CD4-positive, alpha-beta T cell treated with Interferon gamma for 1 hour (primary cell): Measurements from ENCODE around the gene KRT3.
A peak's percentile ranks its signal among the peaks of the same experiment; 100 is the strongest.

Experiments
- DNase-seq: peaks from one replicate; pipeline ENCODE4 v3.0.0-alpha.2; 2020

KRT3 gene

GRCh38 chr12:52795694-52796428 is at the start of gene KRT3:
TSS of gene KRT3 (minus strand) at chr12:52796117. CDS start at chr12:52796042, 75 bp downstream.
- DNase-seq: no peak

DNA sequence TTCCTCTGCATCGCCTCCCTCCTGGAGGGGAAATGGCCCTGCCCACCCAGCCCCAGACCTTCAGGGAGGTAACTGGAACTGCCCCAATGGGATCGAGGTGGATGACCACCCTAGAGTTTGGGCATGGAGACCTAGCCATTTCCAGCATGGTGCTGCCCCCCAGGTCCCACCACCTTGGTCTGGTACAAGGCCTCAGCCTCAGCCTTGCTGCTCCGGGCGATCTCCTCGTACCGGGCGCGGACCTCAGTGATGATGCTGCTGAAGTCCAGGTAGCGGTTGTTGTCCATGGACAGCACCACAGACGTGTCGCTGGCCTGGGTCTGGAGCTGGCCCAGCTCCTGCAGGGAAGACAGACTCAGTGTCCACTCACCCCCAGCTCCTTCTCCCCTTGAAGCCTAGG is 48.5 kb upstream of the KRT3 start:
- DNase-seq: no peak

DNA sequence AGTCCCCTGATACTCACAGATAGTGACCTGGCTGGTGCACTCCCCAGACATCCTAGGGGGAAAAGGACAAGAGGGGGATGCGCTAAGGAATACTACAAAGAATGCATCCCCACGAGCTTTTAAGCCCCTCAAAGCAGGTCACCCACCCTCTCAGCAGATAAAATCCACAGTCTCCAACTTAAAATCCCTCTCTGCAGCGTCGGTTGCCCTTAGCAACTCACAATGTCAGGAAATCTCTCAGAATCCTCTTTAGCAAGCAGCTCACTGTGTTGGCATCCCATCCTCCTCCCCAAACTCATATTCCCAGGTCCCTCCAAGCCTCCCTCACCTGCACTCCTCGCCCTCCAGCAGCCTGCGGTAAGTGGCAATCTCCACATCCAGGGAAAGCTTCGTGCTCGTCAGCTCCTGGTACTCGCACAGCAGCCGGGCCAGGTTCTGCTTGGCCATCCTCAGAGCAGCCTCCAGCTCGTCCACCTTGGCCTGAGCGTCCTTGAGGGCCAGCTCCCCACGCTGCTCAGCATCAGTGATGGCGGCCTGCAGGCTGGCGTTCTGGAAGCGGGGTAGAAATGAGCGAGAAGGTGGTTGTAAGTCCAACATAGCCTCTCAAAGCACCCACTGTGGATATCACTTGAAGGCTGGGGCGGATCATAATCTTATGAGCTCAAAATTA is 43.7 kb upstream of the KRT3 start:
- DNase-seq: no peak

GRCh38 chr12:52838609-52839435 is 42.9 kb upstream of the KRT3 start:
- DNase-seq: no peak

GRCh38 chr12:52837781-52838608 is 42.1 kb upstream of the KRT3 start:
- DNase-seq: no peak

- no peak for DNase-seq
Measured at GRCh38 chr12:52837413-52837741, 41.5 kb upstream of the KRT3 start.

GRCh38 chr12:52836491-52837412 is 40.8 kb upstream of the KRT3 start:
- no peak for DNase-seq

- peak; percentile 10 for DNase-seq
Measured at GRCh38 chr12:52836042-52836466, 40.1 kb upstream of the KRT3 start.

DNA sequence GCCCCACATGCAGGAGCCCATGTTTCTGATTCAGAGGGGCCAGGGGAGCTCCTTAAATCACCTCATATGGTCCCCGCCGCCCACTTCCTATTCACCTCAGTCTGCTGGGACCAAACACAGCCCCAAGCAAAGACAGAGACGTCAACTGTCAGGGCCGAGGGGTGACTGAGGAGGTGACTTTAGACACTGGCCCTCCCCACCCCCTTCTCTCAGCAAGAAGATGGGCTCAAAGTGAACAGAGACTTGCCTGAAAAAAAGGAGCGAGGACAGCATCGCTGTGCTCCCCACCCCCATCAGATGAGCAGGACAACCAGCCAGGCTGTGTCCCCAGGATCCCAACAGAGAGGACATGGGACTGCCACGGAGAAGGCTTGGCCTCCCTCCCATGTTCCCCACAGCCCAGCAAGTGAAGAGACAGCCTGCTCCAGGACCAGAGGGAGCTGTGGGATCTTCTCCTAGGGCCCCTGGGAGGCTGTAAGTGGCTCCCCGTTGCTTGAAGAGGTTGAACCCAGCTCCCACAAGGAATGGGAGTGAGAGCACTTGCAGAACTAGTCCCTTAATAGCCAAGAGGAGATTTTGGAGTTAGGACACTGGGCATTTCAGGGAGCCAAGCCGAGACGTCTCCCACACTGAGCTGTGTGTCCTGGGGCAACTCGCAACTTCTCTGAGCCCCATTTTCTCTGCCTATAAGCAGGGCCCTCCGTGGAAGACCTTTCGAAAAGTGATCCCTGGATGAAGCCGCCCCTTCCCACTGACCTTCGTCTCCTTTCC is 39.5 kb upstream of the KRT3 start:
- no peak for DNase-seq

DNA sequence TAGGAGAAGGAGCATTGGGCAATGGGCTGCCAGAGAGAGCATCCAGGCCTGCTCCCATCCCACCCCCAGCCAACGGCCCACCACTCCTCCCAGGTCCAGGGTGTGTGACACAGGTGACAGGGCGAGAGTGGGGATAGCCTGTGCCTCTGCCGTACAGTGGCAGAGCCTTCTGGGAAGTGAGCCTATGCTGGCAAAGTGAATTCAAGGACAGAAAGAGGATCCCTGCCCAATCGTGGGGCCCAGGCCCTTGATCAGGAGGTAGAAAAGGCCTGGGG is 38.7 kb upstream of the KRT3 start:
- DNase-seq: no peak

GRCh38 chr12:52833922-52834726 is 38.2 kb upstream of the KRT3 start, which contains the start of gene KRT79:
TSS of gene KRT79 (minus strand) at chr12:52834311. CDS start at chr12:52834260, 51 bp downstream.
- DNase-seq: no peak

GRCh38 chr12:52832985-52833905 is 37.3 kb upstream of the KRT3 start:
- DNase-seq: no peak

DNA sequence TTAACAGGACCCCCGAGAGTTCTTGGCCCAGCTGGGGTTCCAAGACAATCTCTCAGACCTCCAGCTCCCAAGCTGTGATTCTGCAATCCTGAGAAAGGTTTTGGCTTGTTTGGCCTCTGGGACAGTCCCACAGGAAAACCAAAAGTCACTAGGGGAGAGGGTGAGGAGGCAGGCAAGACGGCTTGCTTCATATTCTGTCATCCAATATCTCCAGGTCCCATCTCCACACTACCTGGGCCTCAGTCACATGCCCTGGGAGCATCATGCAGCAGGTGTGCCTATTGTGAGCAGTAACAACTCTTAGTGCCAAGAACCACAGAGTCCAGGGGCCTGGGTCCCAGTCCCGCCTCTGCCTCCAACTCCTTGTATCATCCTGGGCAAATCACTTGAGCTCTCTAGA is 36.5 kb upstream of the KRT3 start:
- no peak for DNase-seq

- no peak for DNase-seq
Measured at GRCh38 chr12:52831251-52831650, 35.3 kb upstream of the KRT3 start.

DNA sequence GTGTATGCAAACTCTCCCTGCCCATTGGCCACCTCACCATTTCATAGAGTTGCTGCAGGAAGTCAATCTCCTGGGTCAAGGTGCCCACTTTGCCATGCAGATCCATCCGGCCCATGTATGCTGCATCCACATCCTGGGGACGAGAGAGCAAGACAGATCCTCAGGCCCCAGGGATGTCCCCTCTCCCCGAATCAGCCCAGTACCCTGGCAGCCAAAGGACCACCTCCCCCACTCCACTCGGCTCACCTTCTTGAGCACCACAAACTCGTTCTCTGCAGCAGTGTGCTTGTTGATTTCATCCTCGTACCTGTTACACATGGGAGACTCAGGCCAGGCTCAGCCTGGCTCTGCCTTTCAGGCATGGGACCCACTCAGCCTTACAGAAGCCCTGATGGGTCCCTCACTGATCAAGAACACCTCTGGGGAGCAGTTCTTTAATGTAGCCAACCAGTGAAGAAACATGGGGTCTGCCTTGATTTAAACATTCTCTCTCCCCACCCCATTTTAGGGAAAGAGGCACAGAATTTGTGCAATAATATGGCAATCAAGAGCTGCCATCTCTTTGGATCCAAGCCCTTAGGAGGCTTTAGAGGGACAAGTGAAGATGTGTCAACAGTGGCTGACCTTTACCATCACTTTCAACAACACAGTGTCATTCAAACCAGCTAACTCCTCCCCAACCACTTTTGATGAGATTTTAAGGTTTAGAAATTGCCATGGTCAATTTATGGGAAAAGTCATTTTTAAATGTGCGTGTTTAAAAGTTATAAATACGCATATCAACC is 34.3 kb upstream of the KRT3 start:
- DNase-seq: no peak

DNA sequence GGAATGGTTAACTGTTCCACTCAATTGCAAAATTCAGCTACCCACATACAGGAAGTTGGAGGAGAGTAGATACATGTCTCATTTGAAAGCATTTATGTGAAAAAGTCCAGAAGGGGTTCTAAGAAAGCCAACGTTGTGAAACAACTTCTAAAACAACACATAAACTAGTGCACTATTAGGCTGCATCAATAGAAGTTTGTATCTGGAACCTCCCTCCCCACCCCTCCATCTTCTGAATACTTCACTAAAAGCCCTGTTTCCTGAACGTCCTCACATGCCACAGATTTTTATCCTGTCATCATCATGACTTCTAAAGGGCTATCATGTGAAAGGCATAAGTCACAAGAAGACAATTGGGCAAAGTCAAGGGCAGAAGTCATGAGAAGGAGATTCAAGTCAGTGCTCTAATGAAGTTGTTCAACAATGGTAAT is 32.7 kb upstream of the KRT3 start:
- no peak for DNase-seq

GRCh38 chr12:52828156-52828555 is 32.2 kb upstream of the KRT3 start:
- no peak for DNase-seq

DNA sequence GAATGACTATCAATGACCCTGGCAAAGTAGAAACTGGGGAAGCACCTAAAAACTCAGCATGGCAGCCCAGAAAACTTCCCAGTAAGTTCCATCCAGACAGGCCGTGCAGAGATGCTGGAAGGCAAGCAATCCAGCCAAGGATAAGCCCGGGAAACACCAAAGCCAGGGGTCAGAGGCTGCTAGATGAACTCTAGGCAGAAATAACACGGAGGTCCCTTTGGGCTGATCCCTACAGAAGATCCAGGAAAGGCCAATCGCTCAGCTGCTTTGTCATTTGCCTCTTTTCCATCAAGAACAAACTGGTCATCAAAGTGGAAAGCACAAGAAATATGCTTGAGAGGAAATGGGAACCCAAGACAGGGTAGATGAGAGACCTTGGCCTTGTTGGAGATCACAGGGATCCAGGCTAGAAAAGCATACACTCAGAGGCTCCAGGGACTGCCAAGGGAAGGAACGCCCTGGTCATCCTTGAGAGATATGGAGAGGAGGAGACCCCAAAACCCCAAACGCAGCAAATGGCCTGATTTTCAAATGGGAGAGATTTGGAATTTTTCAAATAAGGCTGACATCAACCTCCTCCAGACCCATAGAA is 31.7 kb upstream of the KRT3 start:
- no peak for DNase-seq
